GM12878 (cell line): ENCODE measurements around the gene PDLIM5. TPM values are rescaled to one million over a fixed set of nuclear protein-coding genes. Genes with fewer than 3 reads are reported as not detected.

ENCODE experiments used
- ATAC-seq: fragments of 200-7000 bp; cut with Tn5 transposase; 3 replicates; pipeline ENCODE4 v1.9.1; 2020; ENCODE audit warnings: mild to moderate bottlenecking, moderate library complexity
- BruUV-seq: library from RNA; stranded (reverse); fragments of 400-500 nt; replicated peaks from 2 replicates; lab custom pipeline; 2021; lab: Mats Ljungman, UMichigan
- CTCF ChIA-PET: fragments of 300-600 bp; sonication (Branson Sonifier 250); formaldehyde crosslinking; extraction: SDS; loops from one replicate; lab custom pipeline; 2021; ENCODE audit warnings: inconsistent platforms; lab: Yijun Ruan, JAX
- POLR2A ChIA-PET: fragments of 350-600 bp; formaldehyde crosslinking; extraction: SDS; loops from one replicate; lab custom pipeline; 2021; ENCODE audit warnings: inconsistent platforms; lab: Charles Lee
- RAD21 ChIA-PET: fragments of 300-600 bp; sonication (Branson Sonifier 250); formaldehyde crosslinking; loops from one replicate; lab custom pipeline; 2023; ENCODE audit warnings: antibody characterized with exemption; ENCODE audit not compliant: unreplicated experiment; lab: Charles Lee
- SMC1A ChIA-PET: fragments of 300-600 bp; sonication (Branson Sonifier 250); formaldehyde crosslinking; loops from one replicate; lab custom pipeline; 2023; ENCODE audit not compliant: unreplicated experiment, uncharacterized antibody; lab: Charles Lee
- DNase-seq: peaks from one replicate; pipeline ENCODE4 v3.0.0-alpha.2; 2011; ENCODE audit warnings: low read depth, low spot score
- FAIRE-seq: peaks from 3 replicates; lab custom pipeline; 2011; peaks lifted over from hg19 to GRCh38; lab: Jason Lieb, UNC
- H2AFZ ChIP-seq: 2 replicates; pipeline ENCODE4 v1.6.0; 2011; ENCODE audit warnings: low read depth, low read length, control low read depth; ENCODE audit not compliant: control insufficient read depth
- H3K27ac ChIP-seq: 2 replicates; pipeline ENCODE4 v1.5.1; 2011; ENCODE audit warnings: control low read depth; ENCODE audit not compliant: control insufficient read depth, insufficient read depth
- H3K27me3 ChIP-seq, 2 experiments: replicated peaks in 1 of 2; 2 replicates each; pipeline versions ENCODE4 v1.6.0 to v1.6.1; 2011; ENCODE audit warnings: low read length in 1 of 2; ENCODE audit not compliant: control insufficient read depth in 2 of 2, insufficient read depth in 2 of 2
- H3K36me3 ChIP-seq, 2 experiments: 2 replicates each; pipeline ENCODE4 v1.5.1; 2011; ENCODE audit warnings: low read length in 1 of 2; ENCODE audit not compliant: control insufficient read depth in 2 of 2, insufficient read depth in 2 of 2
- H3K4me1 ChIP-seq: 2 replicates; pipeline ENCODE4 v1.6.1; 2011; ENCODE audit warnings: mild to moderate bottlenecking, low read length, moderate library complexity, mixed read lengths; ENCODE audit not compliant: control insufficient read depth, insufficient read depth
- H3K4me2 ChIP-seq: 2 replicates; pipeline ENCODE4 v1.6.0; 2011; ENCODE audit warnings: control low read depth; ENCODE audit not compliant: control insufficient read depth, insufficient read depth
- H3K4me3 ChIP-seq: fragments of 200-600 bp; sonication (generic); 2 replicates; pipeline ENCODE4 v1.5.1; 2016
- H3K79me2 ChIP-seq: 2 replicates; pipeline ENCODE4 v1.6.0; 2011; ENCODE audit warnings: low read length; ENCODE audit not compliant: control insufficient read depth, insufficient read depth
- H3K9ac ChIP-seq: 2 replicates; pipeline ENCODE4 v1.8.0; 2011; ENCODE audit warnings: low read length, control low read depth, mixed read lengths; ENCODE audit not compliant: control insufficient read depth, insufficient read depth
- H3K9me3 ChIP-seq: replicated peaks from 3 replicates; pipeline ENCODE4 v1.5.1; 2011; ENCODE audit warnings: mild to moderate bottlenecking, low read length; ENCODE audit not compliant: control insufficient read depth, insufficient read depth
- H4K20me1 ChIP-seq: 2 replicates; pipeline ENCODE4 v1.6.0; 2011; ENCODE audit not compliant: control insufficient read depth, insufficient read depth
- BACH1 ChIP-seq: fragments of 450-650 bp; IDR thresholded peaks from 2 replicates; pipeline ENCODE4 v1.6.1; 2017; ENCODE audit warnings: mild to moderate bottlenecking, borderline replicate concordance
- DPF2 ChIP-seq: fragments of 450-650 bp; IDR thresholded peaks from 2 replicates; pipeline ENCODE4 v1.6.1; 2017; ENCODE audit warnings: mild to moderate bottlenecking
- IKZF2 ChIP-seq, 2 experiments: fragments of 450-650 bp; IDR thresholded peaks; 2 replicates each; pipeline ENCODE4 v1.6.1; 2017; ENCODE audit warnings: mild to moderate bottlenecking in 2 of 2, moderate library complexity in 2 of 2
- JUNB ChIP-seq: IDR thresholded peaks from 2 replicates; pipeline ENCODE4 v1.6.1; 2016; ENCODE audit warnings: antibody characterized with exemption, mild to moderate bottlenecking
- NBN ChIP-seq: fragments of 450-650 bp; IDR thresholded peaks from 2 replicates; pipeline ENCODE4 v1.6.1; 2016
- NFXL1 ChIP-seq: fragments of 450-650 bp; IDR thresholded peaks from 2 replicates; pipeline ENCODE4 v1.6.1; 2017; ENCODE audit warnings: antibody characterized with exemption, mild to moderate bottlenecking, borderline replicate concordance
- NR2C1 ChIP-seq: fragments of 450-650 bp; IDR thresholded peaks from 2 replicates; pipeline ENCODE4 v1.6.1; 2017; ENCODE audit warnings: antibody characterized with exemption, mild to moderate bottlenecking, moderate library complexity
- PAX5 ChIP-seq: IDR thresholded peaks from 2 replicates; pipeline ENCODE4 v1.6.1; 2011; ENCODE audit warnings: low read depth, low read length, borderline replicate concordance
- RAD51 ChIP-seq: fragments of 450-650 bp; IDR thresholded peaks from 2 replicates; pipeline ENCODE4 v1.6.1; 2016; ENCODE audit warnings: moderate library complexity, mild to moderate bottlenecking, inconsistent platforms
- SPI1 ChIP-seq: IDR thresholded peaks from 2 replicates; pipeline ENCODE4 v1.6.1; 2011; ENCODE audit warnings: low read depth, mild to moderate bottlenecking, low read length, moderate library complexity, borderline replicate concordance; ENCODE audit not compliant: insufficient read depth
- STAT1 ChIP-seq: fragments of 450-650 bp; conservative IDR thresholded peaks from 2 replicates; pipeline ENCODE4 v1.6.1; 2014; ENCODE audit warnings: antibody characterized with exemption, mild to moderate bottlenecking
- TCF3 ChIP-seq: IDR thresholded peaks from 2 replicates; pipeline ENCODE4 v1.6.1; 2012; ENCODE audit warnings: low read depth, mild to moderate bottlenecking, low read length, borderline replicate concordance; ENCODE audit not compliant: insufficient read depth
- ZNF207 ChIP-seq: fragments of 450-650 bp; IDR thresholded peaks from 2 replicates; pipeline ENCODE4 v1.6.1; 2014; ENCODE audit warnings: antibody characterized with exemption, mild to moderate bottlenecking, borderline replicate concordance
- ZNF384 ChIP-seq: IDR thresholded peaks from 2 replicates; pipeline ENCODE4 v1.6.1; 2012; ENCODE audit warnings: low read depth, mild to moderate bottlenecking, low read length, improper control_type of control experiment, borderline replicate concordance
- WGBS: methylation state at CpG from one replicate; pipeline ENCODE4 v1.1.6; 2016; ENCODE audit warnings: low lambda C conversion rate; ENCODE audit not compliant: insufficient replicate concordance, insufficient coverage; ENCODE audit errors: missing lambda C conversion rate; 5-methylcytosine and 5-hydroxymethylcytosine counted together
- in situ Hi-C: fragments of 300-500 bp; cut with MboI; formaldehyde crosslinking; loops from 9 replicates; pipeline ENCODE4 v1.14.3; 2018; ENCODE audit warnings: mixed read lengths
- intact Hi-C: fragments of 100-400 bp; cut with micrococcal nuclease; formaldehyde crosslinking; loops from one replicate; pipeline ENCODE4 v1.14.2; 2022; ENCODE audit not compliant: unreplicated experiment
- polyA plus RNA-seq, 11 experiments: library from polyadenylated mRNA; depleted of rRNA in 4 of 11; unstranded in 6 of 11; stranded (reverse) in 5 of 11; fragments of >200 nt; fragmentation: Nextera tagmentation in 4 of 11; fragmentation: Illumina TruSeq in 1 of 11; extraction: Ambion mirVana in 4 of 11; extraction: Trizol in 1 of 11; gene quantifications; 1 replicate in 1 of 11; 2 replicates in 10 of 11; pipeline versions ENCODE4 v1.2.1 to v1.2.3, GENCODE V29; 2011 to 2016; ENCODE audit warnings: inconsistent platforms in 2 of 11, missing spikeins in 2 of 11, low read depth in 1 of 11
- total RNA-seq, 4 experiments: library from RNA; depleted of rRNA in 3 of 4; stranded (reverse); fragments of >200 nt in 3 of 4; fragmentation: Illumina TruSeq in 1 of 4; extraction: Trizol in 1 of 4; gene quantifications; 2 replicates each; pipeline versions ENCODE4 v1.2.1 to v1.2.3, GENCODE V29; 2013 to 2021
- TF ChIP-seq, protein P1 (sequence below): fragments of 150-350 bp; IDR thresholded peaks from 2 replicates; pipeline ENCODE4 v1.6.1; 2014; ENCODE audit warnings: mild to moderate bottlenecking, low read depth, low read length
- TF ChIP-seq, protein P2 (sequence below): fragments of 450-650 bp; IDR thresholded peaks from 2 replicates; pipeline ENCODE4 v1.6.1; 2017; ENCODE audit warnings: mild to moderate bottlenecking, low read depth, inconsistent platforms; ENCODE audit not compliant: poor library complexity, severe bottlenecking
- TF ChIP-seq, protein P3 (sequence below): IDR thresholded peaks from 2 replicates; pipeline ENCODE4 v1.6.1; 2012; ENCODE audit warnings: low read depth, low read length, improper control_type of control experiment

PDLIM5 gene
- total and polyA plus RNA-seq, 10 of the 15 experiments (the other 5 are each of a cell fraction or from before 2014, with no cell fraction given), result 10.0 to 52.9 (median 20.7) TPM

DNA sequence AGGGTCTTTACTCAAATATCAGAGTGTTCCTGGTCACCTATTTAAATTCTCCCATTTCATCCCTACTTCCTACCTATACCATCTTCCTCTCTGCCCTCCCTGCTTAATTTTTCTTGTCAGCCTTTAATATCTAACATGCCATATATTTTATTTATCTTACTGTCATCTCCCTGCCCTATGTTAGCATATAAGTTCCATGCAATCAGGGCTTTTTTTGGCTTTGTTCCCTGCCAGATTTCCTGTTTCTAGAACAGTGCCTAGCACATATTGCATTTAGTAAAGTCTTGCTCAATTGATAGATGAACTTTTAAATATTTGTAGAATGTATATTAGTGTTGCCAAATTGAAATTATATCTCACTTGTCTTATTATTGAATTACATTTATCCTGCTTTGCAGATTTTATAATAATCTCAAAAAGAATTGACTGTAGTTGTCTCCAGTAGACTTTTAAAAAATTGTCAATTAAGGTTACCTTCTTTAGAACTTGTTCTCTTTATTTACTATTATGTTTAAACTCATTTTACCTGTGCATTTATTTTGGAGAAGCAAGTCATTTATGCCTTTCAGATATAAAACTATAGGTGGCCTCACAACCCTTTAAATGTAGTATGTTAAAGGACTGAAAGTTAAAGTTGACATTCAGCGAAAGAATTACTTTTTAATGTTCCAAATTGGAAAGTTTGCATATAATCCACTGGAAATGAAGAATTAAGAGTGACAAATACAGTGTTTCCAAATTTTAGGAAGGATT lies 197.8 kb downstream of the PDLIM5 start:
- BruUV-seq, result no TSS peak

DNA sequence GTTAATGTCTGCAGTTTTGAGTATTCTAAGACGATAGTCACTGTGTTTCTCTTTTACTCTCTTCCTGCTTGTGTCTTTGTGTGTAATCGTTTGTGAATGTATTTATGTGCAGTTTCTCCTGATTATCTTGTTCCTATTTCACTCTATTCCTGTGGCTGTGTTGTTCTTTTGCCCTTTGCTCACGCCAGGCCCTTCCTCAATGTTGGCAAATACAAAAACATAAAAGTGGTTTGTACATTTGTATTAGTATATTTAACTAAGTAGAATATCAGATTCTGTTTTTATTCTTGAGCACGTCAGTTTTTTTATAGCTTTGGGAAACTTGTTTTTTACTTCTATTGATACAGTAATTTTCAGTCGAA lies 198.4 kb downstream of the PDLIM5 start:
- DNase-seq (no peak), FAIRE-seq (no peak), ATAC-seq (no peak)
- Histone ChIP-seq H3K9me3 (no peaks in the 10 kb centered on the region), H3K27me3 (no peaks in the 10 kb centered on the region), H3K27ac (no peak overlapping the region), H4K20me1 (no peaks in the 10 kb centered on the region), H3K4me1 (no peaks in the 10 kb centered on the region), H3K4me3 (no peak overlapping the region), H3K9ac (no peak overlapping the region), H2AFZ (no peak overlapping the region), H3K79me2 (no peaks in the 10 kb centered on the region), H3K36me3 (no peaks in the 10 kb centered on the region), H3K4me2 (no peak overlapping the region)
- intact Hi-C loops (no loop called here), in situ Hi-C loops (no loop called here)
- CTCF ChIA-PET, result interaction anchor here (0.6 kb wide), 1 partner anchor 382 kb away, joined by 3 read pairs; no protein-coding TSS in a partner anchor
- POLR2A ChIA-PET, result no interaction called here
- SMC1A ChIA-PET, result no interaction called here
- WGBS, result 80% methylated on average over 5 of the region's 5 CpGs
- RAD21 ChIA-PET, result no interaction called here
- no TSS peak for BruUV-seq
- TF ChIP-seq, protein P1, sequence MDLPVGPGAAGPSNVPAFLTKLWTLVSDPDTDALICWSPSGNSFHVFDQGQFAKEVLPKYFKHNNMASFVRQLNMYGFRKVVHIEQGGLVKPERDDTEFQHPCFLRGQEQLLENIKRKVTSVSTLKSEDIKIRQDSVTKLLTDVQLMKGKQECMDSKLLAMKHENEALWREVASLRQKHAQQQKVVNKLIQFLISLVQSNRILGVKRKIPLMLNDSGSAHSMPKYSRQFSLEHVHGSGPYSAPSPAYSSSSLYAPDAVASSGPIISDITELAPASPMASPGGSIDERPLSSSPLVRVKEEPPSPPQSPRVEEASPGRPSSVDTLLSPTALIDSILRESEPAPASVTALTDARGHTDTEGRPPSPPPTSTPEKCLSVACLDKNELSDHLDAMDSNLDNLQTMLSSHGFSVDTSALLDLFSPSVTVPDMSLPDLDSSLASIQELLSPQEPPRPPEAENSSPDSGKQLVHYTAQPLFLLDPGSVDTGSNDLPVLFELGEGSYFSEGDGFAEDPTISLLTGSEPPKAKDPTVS, result no peak
- TF ChIP-seq JUNB (no peak), ZNF207 (no peak), DPF2 (no peak), SPI1 (no peak), RAD51 (no peak)
- TF ChIP-seq, protein P2, sequence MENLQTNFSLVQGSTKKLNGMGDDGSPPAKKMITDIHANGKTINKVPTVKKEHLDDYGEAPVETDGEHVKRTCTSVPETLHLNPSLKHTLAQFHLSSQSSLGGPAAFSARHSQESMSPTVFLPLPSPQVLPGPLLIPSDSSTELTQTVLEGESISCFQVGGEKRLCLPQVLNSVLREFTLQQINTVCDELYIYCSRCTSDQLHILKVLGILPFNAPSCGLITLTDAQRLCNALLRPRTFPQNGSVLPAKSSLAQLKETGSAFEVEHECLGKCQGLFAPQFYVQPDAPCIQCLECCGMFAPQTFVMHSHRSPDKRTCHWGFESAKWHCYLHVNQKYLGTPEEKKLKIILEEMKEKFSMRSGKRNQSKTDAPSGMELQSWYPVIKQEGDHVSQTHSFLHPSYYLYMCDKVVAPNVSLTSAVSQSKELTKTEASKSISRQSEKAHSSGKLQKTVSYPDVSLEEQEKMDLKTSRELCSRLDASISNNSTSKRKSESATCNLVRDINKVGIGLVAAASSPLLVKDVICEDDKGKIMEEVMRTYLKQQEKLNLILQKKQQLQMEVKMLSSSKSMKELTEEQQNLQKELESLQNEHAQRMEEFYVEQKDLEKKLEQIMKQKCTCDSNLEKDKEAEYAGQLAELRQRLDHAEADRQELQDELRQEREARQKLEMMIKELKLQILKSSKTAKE, result no peak

More for the DNA sequence above, 197.8 kb downstream of the PDLIM5 start:
- ChIA-PET SMC1A (no interaction called here), CTCF (no interaction called here), POLR2A (no interaction called here), RAD21 (no interaction called here)
- Histone ChIP-seq H4K20me1 (no peaks in the 10 kb centered on the region), H3K9ac (no peak overlapping the region), H3K27me3 (no peaks in the 10 kb centered on the region), H3K79me2 (no peaks in the 10 kb centered on the region), H3K36me3 (no peaks in the 10 kb centered on the region; a peak in 1 of 4 replicates), H3K9me3 (no peaks in the 10 kb centered on the region), H3K27ac (no peak overlapping the region), H3K4me1 (no peaks in the 10 kb centered on the region), H2AFZ (no peak overlapping the region), H3K4me3 (no peak overlapping the region), H3K4me2 (no peak overlapping the region)
- 100% methylated on average over 1 of the region's 1 CpG for WGBS
- no peak for DNase-seq
- in situ Hi-C loops, result no loop called here
- ATAC-seq, result no peak
- TF ChIP-seq NFXL1 (no peak), NBN (no peak), IKZF2 (IDR thresholded peaks at IDR 0.05) (no peak), STAT1 (no peak), TCF3 (no peak), NR2C1 (no peak), BACH1 (no peak), ZNF384 (no peak), PAX5 (no peak)
- TF ChIP-seq, protein P3, sequence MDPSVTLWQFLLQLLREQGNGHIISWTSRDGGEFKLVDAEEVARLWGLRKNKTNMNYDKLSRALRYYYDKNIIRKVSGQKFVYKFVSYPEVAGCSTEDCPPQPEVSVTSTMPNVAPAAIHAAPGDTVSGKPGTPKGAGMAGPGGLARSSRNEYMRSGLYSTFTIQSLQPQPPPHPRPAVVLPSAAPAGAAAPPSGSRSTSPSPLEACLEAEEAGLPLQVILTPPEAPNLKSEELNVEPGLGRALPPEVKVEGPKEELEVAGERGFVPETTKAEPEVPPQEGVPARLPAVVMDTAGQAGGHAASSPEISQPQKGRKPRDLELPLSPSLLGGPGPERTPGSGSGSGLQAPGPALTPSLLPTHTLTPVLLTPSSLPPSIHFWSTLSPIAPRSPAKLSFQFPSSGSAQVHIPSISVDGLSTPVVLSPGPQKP, result no peak
- FAIRE-seq, result no peak
- intact Hi-C loops, result no loop called here
